GM21367 (cell line): ENCODE results near the gene KSR2.

Experiments
- ATAC-seq: cut with Tn5 transposase; IDR thresholded peaks from one replicate; pipeline ENCODE4 v1.9.1; 2021; ENCODE audit not compliant: unreplicated experiment

Gene KSR2

GRCh38 chr12:117699118-117699517 lies 269.7 kb downstream of the KSR2 start:
- ATAC-seq: no peak

GRCh38 chr12:117695956-117696355 lies 272.8 kb downstream of the KSR2 start:
- ATAC-seq: no peak

GRCh38 chr12:117692512-117692911 lies 276.3 kb downstream of the KSR2 start:
- no peak for ATAC-seq

GRCh38 chr12:117689857-117690256 lies 278.9 kb downstream of the KSR2 start:
- no peak for ATAC-seq

- no peak for ATAC-seq
Measured at GRCh38 chr12:117688446-117688845, 280.3 kb downstream of the KSR2 start.

GRCh38 chr12:117686911-117687377 lies 281.8 kb downstream of the KSR2 start:
- no peak for ATAC-seq

- no peak for ATAC-seq
Measured at GRCh38 chr12:117686210-117686609, 282.6 kb downstream of the KSR2 start.

GRCh38 chr12:117685110-117685926 lies 283.5 kb downstream of the KSR2 start:
- ATAC-seq: no peak

GRCh38 chr12:117684471-117684870 lies 284.3 kb downstream of the KSR2 start:
- ATAC-seq: no peak

- no peak for ATAC-seq
Measured at GRCh38 chr12:117680312-117680711, 288.5 kb downstream of the KSR2 start.

- no peak for ATAC-seq
Measured at GRCh38 chr12:117679776-117680175, 289.0 kb downstream of the KSR2 start.

GRCh38 chr12:117674763-117675162 lies 294.0 kb downstream of the KSR2 start:
- ATAC-seq: no peak

GRCh38 chr12:117674313-117674712 lies 294.5 kb downstream of the KSR2 start:
- ATAC-seq: no peak

GRCh38 chr12:117671734-117672133 lies 297.1 kb downstream of the KSR2 start:
- ATAC-seq: no peak

GRCh38 chr12:117664169-117664568 lies 304.6 kb downstream of the KSR2 start:
- no peak for ATAC-seq

- ATAC-seq: no peak
Measured at GRCh38 chr12:117662620-117663395, 306.0 kb downstream of the KSR2 start.

GRCh38 chr12:117662220-117662619 lies 306.6 kb downstream of the KSR2 start:
- ATAC-seq: no peak

- no peak for ATAC-seq
Measured at GRCh38 chr12:117661471-117661870, 307.3 kb downstream of the KSR2 start.

- ATAC-seq: no peak
Measured at GRCh38 chr12:117660896-117661295, 307.9 kb downstream of the KSR2 start.

GRCh38 chr12:117658226-117658625 lies 310.6 kb downstream of the KSR2 start:
- no peak for ATAC-seq

GRCh38 chr12:117649796-117650195 lies 319.0 kb downstream of the KSR2 start:
- no peak for ATAC-seq

- no peak for ATAC-seq
Measured at GRCh38 chr12:117646520-117646919, 322.3 kb downstream of the KSR2 start.
